Head of caudate nucleus (tissue), 42 donors: ENCODE data around the gene MPP2.

ENCODE experiments used
- DNase-seq, 42 donors: peaks; one replicate each; pipeline versions ENCODE4 v3.0.0 to v3.0.0-alpha.2; 2020 to 2021; ENCODE audit warnings: mixed read lengths in 7 of 42
- intact Hi-C: fragments of 100-400 bp; cut with DNase I; formaldehyde crosslinking; loops from one replicate; pipeline ENCODE4 v1.15.0; 2022

The MPP2 gene

GRCh38 chr17:43834106-43834505, 73.2 kb downstream of the MPP2 start:
- intact Hi-C loops: no loop called here
- no peak for DNase-seq

- DNase-seq: peak in 39 of 42 donors; percentile 16 to 82 (median 60)
- intact Hi-C loops: no loop called here
Measured at GRCh38 chr17:43832976-43833829, 74.1 kb downstream of the MPP2 start, which contains the start of gene MPP3. MPP3 (minus strand) TSS chr17:43833146; CDS start chr17:43831906, 1,240 bp downstream.

- DNase-seq: peak in 36 of 42 donors; percentile 7 to 70 (median 28)
- intact Hi-C loops: no loop called here
Measured at GRCh38 chr17:43832168-43832975, 75.0 kb downstream of the MPP2 start.

- no peak for DNase-seq
- intact Hi-C loops: no loop called here
Measured at GRCh38 chr17:43831633-43832032, 75.7 kb downstream of the MPP2 start.

GRCh38 chr17:43830510-43831140, 76.7 kb downstream of the MPP2 start:
- DNase-seq: no peak

GRCh38 chr17:43829738-43830137, 77.6 kb downstream of the MPP2 start:
- DNase-seq: no peak
- intact Hi-C loops: no loop called here

More at GRCh38 chr17:43830510-43831140, 76.7 kb downstream of the MPP2 start:
- intact Hi-C loops: no loop called here

GRCh38 chr17:43827596-43827995, 79.7 kb downstream of the MPP2 start:
- DNase-seq: peak in 1 of 42 donors; percentile 18
- intact Hi-C loops: no loop called here

- intact Hi-C loops: no loop called here
Measured at GRCh38 chr17:43826206-43826605, 81.1 kb downstream of the MPP2 start.

GRCh38 chr17:43825567-43825966, 81.8 kb downstream of the MPP2 start:
- intact Hi-C loops: no loop called here
- DNase-seq: peak in 1 of 42 donors; percentile 23

More at GRCh38 chr17:43826206-43826605, 81.1 kb downstream of the MPP2 start:
- no peak for DNase-seq
